Measurements from ENCODE around the gene SHROOM4. TPM values are rescaled to one million over a fixed set of nuclear protein-coding genes. Genes with fewer than 3 reads are reported as not detected.

SHROOM4 gene
- total RNA-seq, 1 experiment from 2014 or later, result 0.13 TPM

GRCh38 chrX:50762578-50762977, 51.4 kb downstream of the SHROOM4 start:
- Histone ChIP-seq H3K9me3 (ENCODE audit: control insufficient read depth, insufficient read depth, low read depth, low read length) (no peaks in the 10 kb centered on the region), H3K27ac (ENCODE audit: low read length) (no peak overlapping the region), H3K4me1 (ENCODE audit: control insufficient read depth, insufficient read depth, low read length) (no peaks in the 10 kb centered on the region), H3K27me3 (ENCODE audit: control insufficient read depth, insufficient read depth, low read length) (no peaks in the 10 kb centered on the region), H3K4me3 (ENCODE audit: low read depth in 2 of 2, low read length in 2 of 2) (no peak overlapping the region), H3K36me3 (ENCODE audit: control insufficient read depth, insufficient read depth, low read length) (no peaks in the 10 kb centered on the region)
- CTCF ChIA-PET, result no interaction called here
- POLR2A ChIA-PET, result no interaction called here
- TF ChIP-seq REST (IDR thresholded peaks at IDR 0.05; ENCODE audit: insufficient read depth in 1 of 2, low read depth in 2 of 2, low read length in 1 of 2) (no peak), CTCF (IDR thresholded peaks at IDR 0.05) (no peak), SIN3A (IDR thresholded peaks at IDR 0.05; ENCODE audit: borderline replicate concordance, insufficient read depth, low read depth, low read length) (no peak), TCF7L2 (IDR thresholded peaks at IDR 0.05; ENCODE audit: low read depth, low read length) (no peak), POLR2AphosphoS5 (IDR thresholded peaks at IDR 0.05; ENCODE audit: low read depth, low read length) (no peak)
- DNase-seq (ENCODE audit: low read depth, low spot score) (no peak), ATAC-seq (no peak)
- no TSS peak for BruUV-seq (replicated peaks)
- intact Hi-C loops (cut with micrococcal nuclease; ENCODE audit: unreplicated experiment) (no loop called here), in situ Hi-C loops (cut with HindIII; ENCODE audit: low pct_unique_long_range_greater_than_20kb, low sequenced_read_pairs) (no loop called here)

- BruUV-seq (replicated peaks), result no TSS peak
- intact Hi-C loops (cut with micrococcal nuclease; ENCODE audit: unreplicated experiment) (no loop called here), in situ Hi-C loops (cut with HindIII; ENCODE audit: low pct_unique_long_range_greater_than_20kb, low sequenced_read_pairs) (no loop called here)
- Histone ChIP-seq H3K36me3 (ENCODE audit: control insufficient read depth, insufficient read depth, low read length) (no peaks in the 10 kb centered on the region), H3K27ac (ENCODE audit: low read length) (no peak overlapping the region), H3K4me3 (ENCODE audit: low read depth in 2 of 2, low read length in 2 of 2) (no peak overlapping the region), H3K9me3 (ENCODE audit: control insufficient read depth, insufficient read depth, low read depth, low read length) (no peaks in the 10 kb centered on the region), H3K27me3 (ENCODE audit: control insufficient read depth, insufficient read depth, low read length) (no peaks in the 10 kb centered on the region), H3K4me1 (ENCODE audit: control insufficient read depth, insufficient read depth, low read length) (no peaks in the 10 kb centered on the region)
- ATAC-seq, result no peak
- ChIA-PET POLR2A (no interaction called here), CTCF (no interaction called here)
- no peak for DNase-seq (ENCODE audit: low read depth, low spot score)
- TF ChIP-seq TCF7L2 (IDR thresholded peaks at IDR 0.05; ENCODE audit: low read depth, low read length), result no peak
- TF ChIP-seq SIN3A (IDR thresholded peaks at IDR 0.05; ENCODE audit: borderline replicate concordance, insufficient read depth, low read depth, low read length), result no peak
- no peak for TF ChIP-seq REST (IDR thresholded peaks at IDR 0.05; ENCODE audit: insufficient read depth in 1 of 2, low read depth in 2 of 2, low read length in 1 of 2)
- no peak for TF ChIP-seq POLR2AphosphoS5 (IDR thresholded peaks at IDR 0.05; ENCODE audit: low read depth, low read length)
- no peak for TF ChIP-seq CTCF (IDR thresholded peaks at IDR 0.05)
Measured at GRCh38 chrX:50756276-50756675, 57.7 kb downstream of the SHROOM4 start.

Data from Panc1 (cell line).